GM18858 (cell line): ENCODE results near the gene SORCS2.

Experiments
- ATAC-seq: cut with Tn5 transposase; IDR thresholded peaks from one replicate; pipeline ENCODE4 v1.9.1; 2021; ENCODE audit not compliant: unreplicated experiment

The SORCS2 gene

GRCh38 chr4:7333801-7334421 lies 141.6 kb downstream of the SORCS2 start:
- no peak for ATAC-seq

DNA sequence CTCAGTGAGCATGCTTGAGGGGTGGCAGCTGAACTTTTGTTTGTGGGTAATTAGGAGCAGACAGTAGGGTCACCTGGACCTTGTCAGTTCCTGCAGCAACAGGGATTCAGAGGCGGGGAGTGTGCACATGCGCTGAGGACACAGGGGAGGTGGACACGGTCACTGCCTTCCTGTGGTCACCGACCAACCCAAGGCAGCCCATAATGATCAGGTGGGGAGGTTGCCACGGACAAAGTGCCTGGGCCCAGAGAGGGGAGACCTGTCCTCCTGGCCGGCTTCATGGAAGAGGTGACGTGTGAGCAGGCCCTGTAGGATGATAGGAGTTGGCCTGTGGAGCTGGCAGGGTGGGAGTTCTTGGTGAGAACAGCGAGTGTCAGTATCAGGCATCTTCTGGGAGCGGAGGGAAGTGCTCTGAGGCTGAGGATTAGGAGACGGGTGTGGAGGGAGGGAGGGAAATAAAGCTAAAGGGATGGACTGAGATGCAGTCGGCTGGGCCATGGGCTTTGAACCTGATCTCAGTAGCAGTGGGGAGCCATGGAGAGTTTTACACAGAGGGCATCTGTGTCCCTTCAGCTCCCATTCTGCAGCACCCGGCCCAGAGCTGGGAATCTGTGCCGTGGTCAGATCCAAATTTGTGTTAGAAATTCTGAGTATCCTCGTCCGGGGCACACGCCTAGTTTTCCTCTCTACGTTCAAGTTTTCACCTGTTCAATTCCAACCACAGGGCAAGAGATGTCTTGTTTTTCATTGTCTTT lies 142.4 kb downstream of the SORCS2 start:
- ATAC-seq: no peak

DNA sequence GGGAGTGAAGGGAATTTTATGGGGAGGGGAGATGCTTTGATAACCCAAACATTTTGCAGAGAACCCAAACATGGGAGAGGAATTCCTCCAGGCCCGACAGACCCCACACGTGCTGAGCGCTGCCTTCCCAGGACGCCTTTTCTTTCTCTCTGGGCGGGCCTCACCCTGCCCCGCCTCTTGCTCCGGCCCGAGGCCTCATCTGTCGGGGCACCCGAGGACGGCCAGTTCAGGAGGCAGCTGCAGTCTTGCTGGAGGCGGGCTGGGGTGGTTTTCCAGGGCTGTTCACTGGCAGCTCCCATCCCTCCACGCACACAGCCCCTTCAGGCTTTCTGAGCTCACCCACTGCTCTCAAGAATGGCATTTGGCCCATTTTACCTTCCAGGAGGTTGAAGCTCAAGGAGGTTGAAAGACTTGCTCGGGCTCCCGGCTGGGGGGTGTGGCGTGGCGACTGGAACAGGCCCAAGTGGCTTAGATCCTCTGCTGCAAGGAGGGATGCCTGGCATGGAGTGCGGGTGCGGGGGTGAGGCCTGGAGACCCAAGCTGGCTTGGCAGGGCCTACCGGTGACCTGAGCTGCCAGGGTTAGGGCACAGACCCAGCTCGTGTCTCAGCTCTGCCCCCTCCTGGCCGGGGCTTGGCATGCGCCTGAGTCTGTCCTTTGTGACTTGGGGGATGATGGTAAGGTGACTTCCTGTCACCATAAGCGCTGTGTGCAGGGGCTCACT lies 143.2 kb downstream of the SORCS2 start:
- no peak for ATAC-seq

DNA sequence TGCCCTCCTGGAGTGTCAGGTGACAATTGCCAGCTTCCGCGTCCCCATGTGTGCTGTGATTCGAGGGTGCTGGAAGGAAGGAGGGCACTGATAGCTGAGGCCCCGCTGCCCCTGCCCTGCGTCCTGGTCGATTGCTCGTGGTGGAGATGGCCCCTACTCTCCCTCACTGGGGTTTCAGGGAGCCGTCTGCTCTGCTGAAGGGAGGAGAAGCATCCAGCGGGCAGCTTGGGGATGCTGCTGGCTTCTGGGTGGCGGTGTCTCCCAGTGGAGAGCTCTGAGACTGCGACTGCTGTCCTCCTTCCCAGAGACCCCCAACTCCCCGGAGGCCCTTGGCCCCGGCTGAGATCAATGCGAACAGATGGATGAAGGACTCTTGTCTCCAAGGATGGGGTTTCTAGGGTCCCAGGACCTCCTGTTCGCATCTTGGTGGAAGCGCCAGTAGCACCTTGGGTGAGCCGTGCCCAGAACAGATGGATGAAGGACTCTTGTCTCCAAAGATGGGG lies 143.8 kb downstream of the SORCS2 start:
- ATAC-seq: no peak

DNA sequence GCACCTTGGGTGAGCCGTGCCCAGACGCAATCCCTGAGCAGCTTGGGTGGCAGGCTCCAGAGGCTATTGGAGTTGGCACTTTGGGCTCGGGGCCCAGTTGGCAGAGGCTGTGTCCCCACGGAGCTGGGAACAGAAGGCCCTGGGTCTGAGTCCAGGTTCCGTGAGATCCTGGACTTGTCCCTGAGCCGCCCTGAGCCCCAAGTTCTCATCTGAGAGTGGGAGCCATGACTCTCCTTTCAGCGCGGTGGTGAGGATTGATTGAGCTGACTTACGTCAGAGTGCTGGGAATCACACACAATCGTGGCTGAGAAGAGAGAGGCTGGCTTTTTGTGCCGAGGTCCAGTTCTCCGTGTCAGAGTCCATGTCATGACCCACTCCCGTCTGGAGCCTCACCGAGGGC lies 144.4 kb downstream of the SORCS2 start:
- no peak for ATAC-seq

DNA sequence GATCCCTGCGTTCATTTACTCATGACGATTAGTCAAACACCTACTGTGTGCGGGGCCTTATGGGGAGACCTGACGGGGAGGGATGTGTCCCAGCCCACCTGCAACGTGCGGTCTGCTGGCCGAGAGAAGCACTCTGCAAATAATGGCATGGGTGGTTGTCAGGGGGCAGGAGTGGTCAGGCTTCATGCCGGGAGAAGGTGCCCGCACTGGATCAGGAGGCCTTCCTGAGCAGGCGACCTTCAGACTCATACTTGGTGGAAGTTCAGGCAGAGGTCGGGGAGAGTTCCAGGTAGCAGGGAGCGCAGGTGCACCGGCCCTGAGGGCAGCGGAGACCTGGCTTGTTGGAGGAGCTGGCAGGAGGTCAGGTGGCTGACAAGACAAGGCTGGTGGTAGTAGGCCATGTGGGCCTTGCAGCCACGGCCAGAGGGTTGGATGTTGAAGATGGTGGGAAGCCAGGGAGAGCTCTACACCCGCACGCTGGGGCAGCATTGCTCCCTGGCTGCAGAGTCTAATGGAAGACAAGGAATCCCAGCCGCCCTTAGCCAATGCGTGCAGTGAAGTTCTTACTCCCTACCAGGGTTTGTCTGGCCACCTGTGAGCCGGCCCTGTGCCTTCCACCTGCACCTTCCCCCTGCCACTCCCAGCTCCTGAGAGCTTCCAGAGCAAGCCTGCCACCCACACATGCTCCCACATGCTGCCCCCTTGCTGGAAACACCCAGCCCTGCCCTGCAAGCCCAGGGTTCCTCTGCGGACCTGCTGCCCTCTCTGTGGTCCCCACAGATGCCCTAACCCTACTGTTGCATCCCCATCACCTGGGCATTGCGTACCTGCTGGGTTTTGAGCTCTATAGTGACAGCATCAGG lies 145.1 kb downstream of the SORCS2 start:
- ATAC-seq: no peak

- no peak for ATAC-seq
Measured at GRCh38 chr4:7338059-7338452, 145.7 kb downstream of the SORCS2 start.

DNA sequence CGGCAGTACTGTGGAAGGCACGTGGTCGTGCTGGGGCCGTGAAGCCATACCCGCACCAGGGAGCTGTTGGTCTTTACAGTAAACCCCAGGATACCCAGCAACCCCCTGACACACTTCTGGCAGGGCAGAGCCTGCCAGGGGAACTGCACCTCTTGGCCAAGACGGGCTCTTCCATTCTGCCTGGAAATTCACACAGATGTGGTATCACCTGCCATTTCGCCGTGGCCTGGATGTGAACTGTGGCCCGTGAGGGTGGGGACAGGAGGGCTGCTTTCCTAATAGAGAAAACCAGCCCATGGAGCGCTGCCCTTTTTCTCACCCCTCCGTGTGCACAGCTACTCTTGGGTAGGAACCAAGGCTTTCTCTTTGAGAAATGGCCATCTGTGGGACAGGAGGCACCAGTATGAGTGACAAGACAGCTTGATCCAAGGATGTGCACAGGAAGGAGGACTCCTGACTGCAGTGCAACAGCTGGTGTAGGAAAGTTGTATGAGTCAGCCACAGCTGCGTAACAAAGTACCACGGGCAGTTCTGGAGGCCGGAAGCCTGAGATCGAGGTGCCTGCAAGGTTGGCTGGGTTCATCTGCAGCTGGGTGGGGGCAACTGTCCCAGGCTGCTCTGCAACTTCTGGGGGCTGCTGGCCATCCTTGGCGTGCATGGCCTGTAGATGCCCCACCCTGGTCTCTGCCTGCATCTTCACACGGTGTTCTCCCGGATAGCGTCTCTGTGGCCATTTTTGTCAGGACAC lies 146.7 kb downstream of the SORCS2 start:
- no peak for ATAC-seq

GRCh38 chr4:7339751-7340552 lies 147.6 kb downstream of the SORCS2 start:
- ATAC-seq: no peak

DNA sequence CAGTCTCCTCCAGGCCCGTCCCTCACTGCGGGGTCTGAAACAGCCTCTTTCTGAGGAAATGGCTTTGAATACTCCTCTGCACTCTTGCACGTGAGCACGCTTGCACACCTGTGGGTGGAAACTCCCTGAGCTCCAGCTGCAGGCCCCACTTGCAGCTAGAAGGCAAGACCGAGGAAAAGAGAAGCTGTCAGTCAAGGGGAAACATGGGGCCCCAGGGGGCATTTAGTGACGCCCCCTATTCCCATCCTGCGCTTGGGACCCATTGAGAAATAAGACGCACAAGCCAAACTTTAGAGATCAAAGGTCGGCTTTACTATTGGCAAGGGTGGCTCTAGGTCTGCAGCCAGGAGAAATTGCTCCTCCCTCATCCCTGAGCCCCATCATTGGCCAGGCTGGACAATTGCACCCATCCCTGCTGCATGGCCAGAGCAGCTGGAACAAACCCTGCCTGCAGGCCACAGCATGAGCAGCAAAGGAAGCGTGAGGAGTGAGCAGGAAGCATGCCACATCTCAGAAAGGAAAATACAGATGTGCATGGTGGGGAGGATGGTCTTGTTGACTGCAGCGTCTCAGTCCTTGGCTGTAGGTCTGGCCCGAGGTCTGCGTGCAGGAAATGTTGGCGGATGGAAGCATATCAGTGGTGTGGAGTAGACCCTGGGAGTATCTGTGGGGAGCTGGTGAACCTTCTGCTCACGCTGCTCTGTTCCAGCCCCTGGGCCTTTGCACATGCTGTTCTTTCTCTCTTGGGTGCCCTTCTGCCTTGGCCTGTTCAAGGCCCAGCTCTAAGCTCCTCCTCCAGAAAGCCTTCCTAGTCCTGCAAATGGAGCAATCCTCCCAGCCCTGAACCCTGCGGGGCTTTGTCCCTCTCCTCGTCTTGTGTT lies 148.5 kb downstream of the SORCS2 start:
- no peak for ATAC-seq

DNA sequence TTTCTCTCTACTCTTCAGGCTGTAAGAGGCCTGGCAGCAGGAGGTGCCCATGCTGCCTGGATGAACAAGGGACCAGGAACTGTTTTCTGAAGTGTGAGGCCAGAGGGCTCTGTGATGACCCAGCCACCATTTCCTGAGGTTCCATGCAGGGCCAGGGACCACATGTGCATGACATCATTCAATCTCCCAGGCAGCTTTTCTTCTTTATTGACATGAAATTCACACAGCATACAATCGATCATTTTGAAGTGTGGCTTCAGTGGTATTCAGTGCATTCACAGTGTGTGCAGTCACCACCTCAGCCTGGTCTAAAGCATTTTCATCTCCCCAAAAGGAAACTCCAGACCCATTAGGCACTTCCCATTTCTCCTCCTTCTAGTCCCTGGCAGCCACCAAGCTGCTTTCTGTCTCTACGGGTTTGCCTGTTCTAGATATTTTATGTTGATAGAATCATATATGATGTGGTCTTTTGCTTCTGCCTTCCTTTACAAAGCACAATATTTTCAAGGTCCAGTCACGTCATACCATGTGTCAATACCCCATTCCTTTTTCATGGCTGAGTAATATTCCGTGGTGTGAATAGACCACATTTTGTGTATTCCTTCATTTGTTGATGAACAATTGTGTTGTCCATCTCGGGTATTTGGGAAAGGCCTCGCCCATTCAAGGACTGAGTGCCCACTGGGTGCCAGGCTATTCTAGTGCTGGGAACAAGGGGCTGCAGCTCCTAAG lies 149.3 kb downstream of the SORCS2 start:
- no peak for ATAC-seq

DNA sequence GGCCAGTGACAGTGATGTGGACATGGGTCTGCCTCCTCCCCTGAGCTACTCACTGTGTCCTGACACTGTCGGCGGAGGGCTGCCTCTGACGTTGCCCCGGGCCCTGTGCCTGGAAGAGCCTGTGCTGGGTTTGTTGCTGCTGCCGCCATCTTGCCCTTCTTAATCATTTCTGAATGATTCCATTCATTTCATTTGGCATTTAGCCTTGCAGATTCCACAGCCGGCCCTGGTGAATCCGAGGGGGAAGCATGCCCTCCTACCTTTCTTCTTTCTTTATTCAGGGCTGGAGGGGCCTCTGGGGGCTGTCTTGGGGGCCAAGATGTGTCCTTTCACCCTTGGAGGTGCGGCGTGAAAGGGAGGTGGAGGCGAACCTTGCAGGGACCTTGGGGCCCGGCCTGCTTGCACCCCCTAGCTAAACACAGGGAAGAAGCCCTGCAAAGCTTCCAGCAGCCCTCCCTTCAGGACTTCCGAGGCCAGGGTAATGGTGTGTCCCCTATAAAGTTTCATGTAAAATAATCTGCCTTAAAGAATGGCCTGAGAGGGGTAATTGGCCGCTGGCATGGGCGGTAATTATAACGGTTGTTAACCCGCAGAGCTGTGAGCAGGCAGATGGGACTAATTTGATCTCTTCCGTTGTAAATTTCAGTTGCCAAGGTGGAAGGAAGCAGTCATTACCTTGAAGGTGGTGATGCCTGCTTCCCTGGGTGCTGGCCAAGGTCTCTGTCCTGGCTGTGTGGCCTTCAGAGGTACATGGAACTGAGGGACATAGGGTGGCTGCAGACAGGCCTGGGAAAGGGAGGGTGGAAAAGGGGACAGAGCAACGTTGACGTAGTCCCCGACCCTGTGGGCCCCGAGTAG lies 150.1 kb downstream of the SORCS2 start:
- no peak for ATAC-seq

GRCh38 chr4:7343081-7343655 lies 150.8 kb downstream of the SORCS2 start:
- ATAC-seq: no peak

- no peak for ATAC-seq
Measured at GRCh38 chr4:7343950-7344349, 151.6 kb downstream of the SORCS2 start.

DNA sequence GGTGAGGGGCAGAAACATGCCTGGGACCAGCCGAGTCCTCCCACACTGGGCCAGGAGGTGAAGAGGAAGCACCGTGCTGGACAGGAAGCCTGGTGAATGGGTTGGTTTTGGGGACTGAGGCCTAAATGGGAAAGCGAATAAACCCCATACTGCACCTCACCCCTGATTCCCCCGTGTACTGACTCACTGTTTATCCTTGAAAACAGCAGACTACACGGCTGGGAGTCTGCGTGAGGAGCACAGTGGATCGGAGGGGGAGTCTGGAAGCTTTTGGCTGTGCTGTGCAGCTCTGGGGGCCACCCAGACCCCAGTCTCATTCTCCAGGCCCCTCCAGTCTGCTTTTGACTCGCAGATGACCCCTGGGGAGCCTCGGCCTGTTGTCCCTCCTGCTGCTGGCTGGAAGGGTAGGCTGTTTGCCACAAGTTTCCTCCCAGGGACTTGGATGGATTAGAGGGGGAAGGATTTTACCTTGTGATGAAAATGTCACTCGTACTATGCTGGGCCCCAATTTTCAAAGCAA lies 152.4 kb downstream of the SORCS2 start:
- no peak for ATAC-seq

- no peak for ATAC-seq
Measured at GRCh38 chr4:7347981-7348380, 155.6 kb downstream of the SORCS2 start.
